Cardiac fibroblast (primary cell): Measurements from ENCODE around the gene SLC30A3.

Experiments used
- DNase-seq, 2 donors: peaks; one replicate each; pipeline versions ENCODE4 v3.0.0 to v3.0.0-alpha.2; 2010; ENCODE audit warnings: low read depth in 2 of 2
- H3K4me3 ChIP-seq, 2 donors: replicated peaks in 1 of 2; 1 replicate in 1 of 2; 2 replicates in 1 of 2; pipeline ENCODE4 v1.5.1; 2011; ENCODE audit warnings: low read depth in 2 of 2, low read length in 2 of 2, mild to moderate bottlenecking in 2 of 2, moderate library complexity in 1 of 2
- TF ChIP-seq, protein P1 (sequence below): IDR thresholded peaks from one replicate; pipeline ENCODE4 v1.5.1; 2011; ENCODE audit warnings: low read depth, mild to moderate bottlenecking, low read length, inconsistent platforms

The SLC30A3 gene

DNA sequence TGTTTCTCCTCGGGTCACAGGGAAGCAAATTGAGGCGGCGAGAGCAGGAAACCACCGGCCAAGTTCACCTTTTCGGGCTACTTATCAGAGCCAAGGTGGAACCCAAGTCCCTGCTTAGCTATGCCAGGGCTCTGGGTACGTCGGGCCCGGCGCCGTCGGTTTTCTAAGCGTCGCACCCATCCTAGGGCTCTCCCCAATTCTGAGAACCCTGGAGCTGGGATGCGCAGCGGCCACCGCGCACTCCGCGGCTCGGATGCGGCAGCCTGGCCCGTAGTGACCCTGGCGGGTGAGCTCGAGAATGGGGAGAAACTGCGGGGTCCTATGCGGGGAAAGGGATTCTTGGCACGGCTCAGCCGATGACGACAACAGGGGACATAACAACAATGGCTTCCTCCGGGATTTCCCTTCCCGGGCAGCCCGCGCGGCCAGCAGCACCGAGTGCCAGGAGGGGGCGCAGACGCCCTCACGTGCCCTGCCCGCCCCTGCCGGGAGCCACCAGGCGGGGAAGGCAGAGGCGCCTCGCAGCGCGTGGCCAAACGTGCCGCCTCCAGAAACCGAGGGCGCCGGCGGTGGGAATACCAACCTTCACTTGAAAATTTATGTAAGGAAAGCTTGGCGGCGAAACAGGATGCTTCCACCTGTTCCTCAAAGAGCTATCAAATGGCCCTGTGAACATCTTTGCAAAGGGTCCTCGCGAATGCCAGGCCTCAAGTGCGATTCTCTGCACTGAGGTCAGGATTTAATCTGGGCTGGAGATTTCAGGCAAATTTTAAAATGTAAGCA, 2.1 kb upstream of the SLC30A3 start:
- H3K4me3 ChIP-seq: peak overlapping the region; percentile 3 to 30
- DNase-seq: peak; percentile 36 to 43
- TF ChIP-seq, protein P1, sequence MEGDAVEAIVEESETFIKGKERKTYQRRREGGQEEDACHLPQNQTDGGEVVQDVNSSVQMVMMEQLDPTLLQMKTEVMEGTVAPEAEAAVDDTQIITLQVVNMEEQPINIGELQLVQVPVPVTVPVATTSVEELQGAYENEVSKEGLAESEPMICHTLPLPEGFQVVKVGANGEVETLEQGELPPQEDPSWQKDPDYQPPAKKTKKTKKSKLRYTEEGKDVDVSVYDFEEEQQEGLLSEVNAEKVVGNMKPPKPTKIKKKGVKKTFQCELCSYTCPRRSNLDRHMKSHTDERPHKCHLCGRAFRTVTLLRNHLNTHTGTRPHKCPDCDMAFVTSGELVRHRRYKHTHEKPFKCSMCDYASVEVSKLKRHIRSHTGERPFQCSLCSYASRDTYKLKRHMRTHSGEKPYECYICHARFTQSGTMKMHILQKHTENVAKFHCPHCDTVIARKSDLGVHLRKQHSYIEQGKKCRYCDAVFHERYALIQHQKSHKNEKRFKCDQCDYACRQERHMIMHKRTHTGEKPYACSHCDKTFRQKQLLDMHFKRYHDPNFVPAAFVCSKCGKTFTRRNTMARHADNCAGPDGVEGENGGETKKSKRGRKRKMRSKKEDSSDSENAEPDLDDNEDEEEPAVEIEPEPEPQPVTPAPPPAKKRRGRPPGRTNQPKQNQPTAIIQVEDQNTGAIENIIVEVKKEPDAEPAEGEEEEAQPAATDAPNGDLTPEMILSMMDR: peak; percentile 25

DNA sequence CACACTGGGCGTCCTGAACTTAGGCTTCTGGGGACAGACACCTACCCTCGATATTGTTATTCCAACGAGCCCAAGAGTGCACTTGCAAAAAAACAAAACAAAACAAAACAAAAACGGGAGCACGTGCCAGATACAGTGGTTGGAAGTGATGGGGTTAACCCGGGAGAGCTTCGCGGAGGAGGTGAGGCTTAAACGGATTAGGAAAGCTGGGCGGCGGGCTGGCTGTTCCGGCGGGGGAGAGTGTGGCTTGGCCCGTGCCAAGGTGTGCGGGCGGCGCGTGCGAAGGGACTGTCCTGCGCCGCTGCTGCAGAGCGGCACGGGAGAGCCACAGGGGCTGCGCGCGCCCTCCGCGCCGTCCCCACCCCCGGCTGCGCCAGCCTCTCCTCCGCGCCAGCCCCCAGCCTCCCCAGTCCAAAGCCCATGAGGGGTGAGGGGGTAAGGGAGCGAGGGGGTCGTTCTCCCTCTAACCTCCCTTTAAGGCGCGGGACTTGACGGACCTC, 1.5 kb upstream of the SLC30A3 start:
- H3K4me3 ChIP-seq: no peak overlapping the region

DNA sequence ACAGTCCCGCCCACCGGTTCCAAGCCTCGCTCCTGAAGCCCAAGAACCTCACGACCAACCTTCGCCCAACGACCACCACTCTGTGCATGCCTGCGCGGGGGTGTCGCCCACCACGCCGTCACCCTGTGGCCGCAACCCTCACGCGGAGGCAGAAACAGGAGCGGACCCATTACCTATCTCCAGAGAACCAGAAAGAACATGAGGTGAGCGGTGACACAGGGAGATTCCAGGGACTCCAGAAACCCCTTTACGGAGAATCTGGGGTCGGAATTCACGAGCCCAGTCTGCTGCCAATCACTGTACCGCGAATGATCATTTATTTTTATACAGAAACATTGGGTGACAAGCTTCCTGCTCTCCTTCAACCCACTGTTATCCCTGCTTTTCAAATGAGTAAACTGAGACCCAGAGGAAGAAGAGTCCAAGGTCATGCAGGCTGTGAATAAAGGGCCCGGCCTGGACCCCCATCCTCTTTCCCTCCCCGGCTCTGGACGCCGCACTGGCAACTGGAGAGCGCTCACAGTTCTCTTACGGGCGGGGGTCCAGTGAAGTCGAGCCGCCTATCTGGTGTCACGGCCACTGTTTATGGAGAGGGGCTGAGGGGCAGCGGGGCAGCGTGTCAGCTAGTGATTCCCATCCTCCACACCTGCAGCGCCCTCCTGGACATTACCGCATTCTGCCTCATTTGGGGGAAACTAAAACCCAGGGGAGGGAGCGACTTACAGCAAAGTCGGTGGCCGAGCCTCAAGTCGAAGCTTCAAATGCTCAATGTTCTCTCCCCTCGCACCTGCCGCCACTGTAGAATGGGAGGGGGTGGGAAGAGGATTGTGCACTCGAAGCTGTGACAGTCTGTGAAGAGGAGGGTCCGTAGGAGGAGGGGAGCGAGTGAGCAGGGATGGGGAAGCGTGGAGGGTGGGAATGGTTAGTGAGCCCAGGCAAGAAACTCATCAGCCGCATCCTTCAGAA, 723 bp upstream of the SLC30A3 start:
- TF ChIP-seq, protein P1: no peak
- H3K4me3 ChIP-seq: peak overlapping the region; percentile 25 to 39
- no peak for DNase-seq

More for the DNA sequence above, 1.5 kb upstream of the SLC30A3 start:
- TF ChIP-seq, protein P1: no peak
- DNase-seq: no peak

DNA sequence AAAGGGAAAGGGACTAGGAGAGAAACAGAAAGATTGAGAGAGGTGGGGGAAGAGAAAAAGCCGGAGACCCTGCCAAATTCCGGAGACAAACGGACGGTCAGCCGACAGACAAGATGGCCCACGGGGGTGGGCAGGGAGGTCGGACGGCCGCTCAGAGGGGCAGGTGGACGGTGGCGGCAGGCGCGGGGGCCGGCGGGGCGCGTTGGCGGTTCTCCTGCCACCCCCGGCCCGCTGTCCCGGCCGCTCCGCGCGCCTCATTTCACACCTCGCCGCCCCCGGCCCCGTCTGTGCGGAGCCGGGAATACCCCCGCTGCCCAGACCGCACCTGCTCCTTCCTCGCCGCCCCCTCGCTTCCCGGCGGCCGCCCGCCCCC, 935 bp downstream of the SLC30A3 start:
- no peak for DNase-seq
- TF ChIP-seq, protein P1: no peak
- no peak overlapping the region for H3K4me3 ChIP-seq

DNA sequence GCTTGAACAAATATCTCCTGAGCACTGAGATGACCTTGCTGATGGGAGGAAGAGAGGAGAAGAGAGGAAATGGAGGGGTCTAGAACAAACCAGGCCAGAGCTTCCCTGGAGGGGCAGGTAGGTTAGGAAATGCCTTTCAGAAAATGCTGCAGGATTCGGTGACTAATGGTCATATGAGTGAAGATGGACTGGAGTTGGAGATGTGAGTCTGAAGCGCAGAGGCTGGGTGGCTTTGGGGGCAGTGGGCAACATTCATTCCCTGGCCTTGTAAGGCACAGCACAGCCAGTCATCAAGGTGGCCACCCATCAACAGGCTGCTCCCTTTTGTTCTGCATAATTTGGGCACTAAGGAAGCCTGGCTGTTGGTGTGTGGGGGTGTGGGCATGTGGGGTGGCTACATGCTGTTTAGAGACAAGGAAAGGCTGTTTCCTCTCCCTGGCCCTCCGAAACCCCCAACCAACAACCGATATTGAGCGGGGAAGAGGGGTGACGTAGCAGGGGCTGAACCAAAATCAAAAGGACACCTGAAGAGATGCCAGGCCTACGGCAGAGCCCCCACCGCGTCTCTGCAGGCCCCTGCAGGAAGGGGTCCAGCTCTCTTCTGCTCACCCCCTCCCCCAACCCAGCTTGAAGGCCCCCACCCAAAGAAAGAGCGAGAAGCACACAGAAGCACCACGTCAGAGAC, 1.5 kb downstream of the SLC30A3 start:
- TF ChIP-seq, protein P1: no peak
- no peak for DNase-seq
- H3K4me3 ChIP-seq: no peak overlapping the region

DNA sequence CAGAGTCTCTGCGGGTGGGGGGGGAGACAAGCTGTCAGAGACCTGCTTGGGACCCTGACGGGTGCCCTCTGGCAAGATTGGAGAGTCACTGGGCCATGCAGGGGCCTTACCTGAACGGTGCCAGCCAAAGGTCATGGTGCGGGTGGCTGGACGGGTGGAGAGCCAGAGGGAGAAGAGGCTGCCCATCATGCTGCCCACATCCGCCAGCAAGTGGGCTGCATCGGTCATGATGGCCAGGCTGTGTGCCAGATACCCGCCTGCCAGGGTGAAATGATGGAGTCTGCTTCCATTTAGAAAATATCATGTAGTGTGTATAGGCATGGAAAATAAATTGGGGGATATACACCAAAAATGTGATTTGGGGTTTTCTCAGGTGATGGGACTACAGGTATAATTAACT, 4.8 kb downstream of the SLC30A3 start:
- no peak overlapping the region for H3K4me3 ChIP-seq
- DNase-seq: no peak
- TF ChIP-seq, protein P1: no peak
